GM19239 (cell line): ENCODE results near the gene NDFIP1.
A peak's percentile ranks its signal among the peaks of the same experiment; 100 is the strongest.
"Not testable (repeated sequence)": the region's sequence is repeated elsewhere in the genome, so short reads cannot be mapped to it uniquely, and the experiment has no call there.

Experiments
- DNase-seq: peaks from one replicate; pipeline ENCODE4 v3.0.0; 2011; ENCODE audit warnings: low spot score; ENCODE audit not compliant: insufficient read length
- FAIRE-seq: peaks from 2 replicates; lab custom pipeline; 2011; peaks lifted over from hg19 to GRCh38; lab: Jason Lieb, UNC

The NDFIP1 gene

GRCh38 chr5:142108432-142109330, at the start of gene NDFIP1:
Gene NDFIP1 (plus strand): TSS chr5:142108779. CDS start chr5:142108975, 196 bp downstream.
- peak; percentile 68 for DNase-seq
- FAIRE-seq = no peak

GRCh38 chr5:142059304-142059940, 49.2 kb upstream of the NDFIP1 start:
- DNase-seq (no peak), FAIRE-seq (no peak)

GRCh38 chr5:142063376-142063775, 45.2 kb upstream of the NDFIP1 start:
- DNase-seq (no peak), FAIRE-seq (no peak)

GRCh38 chr5:142063878-142064331, 44.7 kb upstream of the NDFIP1 start:
- DNase-seq (no peak), FAIRE-seq (no peak)

- DNase-seq (no peak), FAIRE-seq (no peak)
These were observed 43.3 kb upstream of the NDFIP1 start for GRCh38 chr5:142065273-142065672.

GRCh38 chr5:142069606-142070399, 38.8 kb upstream of the NDFIP1 start:
- DNase-seq (no peak), FAIRE-seq (no peak)

- no peak for FAIRE-seq
- DNase-seq = no peak
These were observed 37.8 kb upstream of the NDFIP1 start for GRCh38 chr5:142070734-142071133.

- FAIRE-seq (no peak), DNase-seq (no peak)
These were observed 36.1 kb upstream of the NDFIP1 start for GRCh38 chr5:142072488-142072887.

GRCh38 chr5:142073362-142073988, 35.1 kb upstream of the NDFIP1 start:
- FAIRE-seq (no peak), DNase-seq (no peak)

GRCh38 chr5:142074006-142074405, 34.6 kb upstream of the NDFIP1 start:
- no peak for DNase-seq
- FAIRE-seq = no peak

GRCh38 chr5:142078221-142078620, 30.4 kb upstream of the NDFIP1 start:
- DNase-seq (no peak), FAIRE-seq (no peak)

- DNase-seq = no peak
- no peak for FAIRE-seq
These were observed 29.9 kb upstream of the NDFIP1 start for GRCh38 chr5:142078706-142079105.

- FAIRE-seq = no peak
- DNase-seq = no peak
These were observed 29.3 kb upstream of the NDFIP1 start for GRCh38 chr5:142079306-142079721.

GRCh38 chr5:142080248-142080647, 28.3 kb upstream of the NDFIP1 start:
- no peak for DNase-seq
- no peak for FAIRE-seq

- no peak for FAIRE-seq
- no peak for DNase-seq
These were observed 26.3 kb upstream of the NDFIP1 start for GRCh38 chr5:142082182-142082781.

GRCh38 chr5:142086229-142086628, 22.4 kb upstream of the NDFIP1 start:
- no peak for DNase-seq
- FAIRE-seq = no peak

GRCh38 chr5:142086679-142087078, 21.9 kb upstream of the NDFIP1 start:
- FAIRE-seq (no peak), DNase-seq (no peak)

GRCh38 chr5:142087920-142088679, 20.5 kb upstream of the NDFIP1 start:
- DNase-seq (no peak), FAIRE-seq (no peak)

GRCh38 chr5:142088855-142089479, 19.6 kb upstream of the NDFIP1 start:
- FAIRE-seq = not testable (repeated sequence)

More at GRCh38 chr5:142088855-142089479, 19.6 kb upstream of the NDFIP1 start:
- DNase-seq = not testable (repeated sequence)
